WTC11 (cell line): ENCODE measurements around the gene DCLK2.

Source experiments
- FOXP1 ChIP-seq: sonication (generic); formaldehyde crosslinking; IDR thresholded peaks from 2 replicates; pipeline ENCODE4 v1.8.0; 2022; ENCODE audit warnings: missing genetic modification reagents, mild to moderate bottlenecking, moderate library complexity, borderline replicate concordance
- GTF2I ChIP-seq: fragments of 250-450 bp; sonication (Bioruptor Pico); conservative IDR thresholded peaks from 2 replicates; pipeline ENCODE4 v1.4.0; 2021; ENCODE audit warnings: mild to moderate bottlenecking
- SMAD4 ChIP-seq: sonication (generic); formaldehyde crosslinking; IDR thresholded peaks from 2 replicates; pipeline ENCODE4 v1.8.0; 2022; ENCODE audit warnings: mild to moderate bottlenecking, missing genetic modification reagents
- ZBTB21 ChIP-seq: sonication (generic); formaldehyde crosslinking; IDR thresholded peaks from 2 replicates; pipeline ENCODE4 v1.8.1; 2023; ENCODE audit warnings: mild to moderate bottlenecking, missing genetic modification reagents, borderline replicate concordance
- TF ChIP-seq, protein P1 (sequence below): sonication (generic); formaldehyde crosslinking; IDR thresholded peaks from 2 replicates; pipeline ENCODE4 v1.8.0; 2023; ENCODE audit warnings: mild to moderate bottlenecking, missing genetic modification reagents

DNA sequence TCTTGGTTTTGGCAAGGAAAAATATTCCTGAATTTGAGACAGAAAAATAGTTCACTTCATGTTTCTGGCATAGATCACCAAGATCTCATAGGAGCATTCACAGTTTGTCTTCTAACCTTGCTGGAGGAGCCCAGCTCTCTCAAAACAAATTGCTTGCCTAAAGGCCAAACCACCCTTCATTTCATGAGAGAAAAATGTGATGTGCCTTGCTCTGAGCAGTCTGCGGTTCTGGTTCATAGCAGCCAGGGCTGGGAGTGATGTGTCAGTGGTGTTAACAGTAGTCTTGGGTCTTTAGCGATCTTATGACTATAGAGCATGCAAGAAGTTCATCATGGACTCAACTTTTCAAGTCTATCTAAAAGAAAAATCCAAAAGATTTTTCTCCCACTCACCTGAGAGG, 183.3 kb downstream of the DCLK2 start:
- no peak for TF ChIP-seq FOXP1
- TF ChIP-seq SMAD4 (CRISPR knock-in tag): no peak
- TF ChIP-seq GTF2I (CRISPR knock-in tag): no peak
- TF ChIP-seq, protein P1, sequence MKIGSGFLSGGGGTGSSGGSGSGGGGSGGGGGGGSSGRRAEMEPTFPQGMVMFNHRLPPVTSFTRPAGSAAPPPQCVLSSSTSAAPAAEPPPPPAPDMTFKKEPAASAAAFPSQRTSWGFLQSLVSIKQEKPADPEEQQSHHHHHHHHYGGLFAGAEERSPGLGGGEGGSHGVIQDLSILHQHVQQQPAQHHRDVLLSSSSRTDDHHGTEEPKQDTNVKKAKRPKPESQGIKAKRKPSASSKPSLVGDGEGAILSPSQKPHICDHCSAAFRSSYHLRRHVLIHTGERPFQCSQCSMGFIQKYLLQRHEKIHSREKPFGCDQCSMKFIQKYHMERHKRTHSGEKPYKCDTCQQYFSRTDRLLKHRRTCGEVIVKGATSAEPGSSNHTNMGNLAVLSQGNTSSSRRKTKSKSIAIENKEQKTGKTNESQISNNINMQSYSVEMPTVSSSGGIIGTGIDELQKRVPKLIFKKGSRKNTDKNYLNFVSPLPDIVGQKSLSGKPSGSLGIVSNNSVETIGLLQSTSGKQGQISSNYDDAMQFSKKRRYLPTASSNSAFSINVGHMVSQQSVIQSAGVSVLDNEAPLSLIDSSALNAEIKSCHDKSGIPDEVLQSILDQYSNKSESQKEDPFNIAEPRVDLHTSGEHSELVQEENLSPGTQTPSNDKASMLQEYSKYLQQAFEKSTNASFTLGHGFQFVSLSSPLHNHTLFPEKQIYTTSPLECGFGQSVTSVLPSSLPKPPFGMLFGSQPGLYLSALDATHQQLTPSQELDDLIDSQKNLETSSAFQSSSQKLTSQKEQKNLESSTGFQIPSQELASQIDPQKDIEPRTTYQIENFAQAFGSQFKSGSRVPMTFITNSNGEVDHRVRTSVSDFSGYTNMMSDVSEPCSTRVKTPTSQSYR: no peak
- no peak for TF ChIP-seq ZBTB21 (CRISPR knock-in tag)
